HG03097 (cell line): ENCODE measurements around the gene MRPL44.

Experiments used
- ATAC-seq: cut with Tn5 transposase; IDR thresholded peaks from one replicate; pipeline ENCODE4 v1.9.1; 2021; ENCODE audit not compliant: unreplicated experiment, low FRiP score

MRPL44 gene

DNA sequence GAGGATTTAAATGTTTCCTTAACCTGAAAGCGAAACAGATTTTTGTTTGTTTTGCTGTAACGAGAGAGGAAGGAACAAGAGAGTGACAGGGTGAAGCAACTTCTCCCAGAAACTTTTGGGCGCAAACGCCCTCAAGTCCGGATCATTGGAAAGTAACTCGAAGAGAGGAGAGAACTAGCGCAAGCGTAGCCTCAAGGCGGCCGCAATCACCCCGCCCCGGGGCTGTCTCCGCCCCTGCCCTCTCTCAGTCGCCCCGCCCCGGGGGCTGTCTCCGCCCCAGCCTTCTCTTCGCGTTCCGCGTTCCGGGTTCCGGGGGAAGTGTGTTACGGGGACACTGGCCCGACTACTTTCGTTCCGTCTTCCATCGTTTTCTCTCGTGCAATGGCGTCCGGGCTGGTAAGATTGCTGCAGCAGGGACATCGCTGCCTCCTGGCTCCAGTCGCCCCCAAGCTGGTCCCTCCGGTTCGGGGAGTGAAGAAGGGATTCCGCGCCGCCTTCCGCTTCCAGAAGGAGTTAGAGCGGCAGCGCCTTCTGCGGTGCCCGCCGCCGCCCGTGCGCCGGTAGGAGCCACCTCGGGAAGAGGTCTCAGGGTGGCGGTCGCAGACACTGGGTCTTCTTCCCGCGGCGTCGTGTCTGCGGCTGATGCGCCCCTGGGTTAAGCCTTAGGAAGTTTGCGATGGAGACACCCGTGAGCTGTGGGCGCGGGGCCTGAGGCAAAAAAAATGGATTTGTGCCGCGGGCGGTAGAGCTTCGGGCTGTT lies at the start of gene MRPL44:
Gene MRPL44 (plus strand): TSS at position 372 of the 760 bp plus-strand sequence. CDS start 10 bp downstream, at position 382.
- peak; percentile 91 for ATAC-seq

- no peak for ATAC-seq
Observed at GRCh38 chr2:223908304-223908998, 48.8 kb upstream of the MRPL44 start.

GRCh38 chr2:223909001-223909741 lies 48.1 kb upstream of the MRPL44 start:
- ATAC-seq = no peak

DNA sequence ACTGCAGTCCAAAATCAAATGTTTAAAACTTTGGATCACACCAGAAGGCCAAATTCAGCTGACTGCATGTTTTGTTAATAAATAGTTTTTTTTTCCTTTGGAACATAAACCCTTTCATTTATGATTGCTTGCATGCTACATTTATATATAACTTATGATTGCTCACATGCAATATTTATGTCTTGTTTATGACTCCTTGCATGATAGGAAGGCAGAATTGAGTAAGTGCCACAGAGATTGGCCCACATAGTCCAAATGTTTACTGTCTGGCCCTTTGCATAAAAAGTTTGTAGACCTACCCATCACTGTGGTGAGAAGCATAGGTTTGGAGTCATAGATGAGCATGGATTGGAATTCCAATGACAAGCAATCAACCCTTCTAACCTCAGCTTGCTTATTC lies 42.9 kb upstream of the MRPL44 start:
- no peak for ATAC-seq

GRCh38 chr2:223915071-223915470 lies 42.2 kb upstream of the MRPL44 start:
- ATAC-seq = no peak

- ATAC-seq = no peak
Observed at GRCh38 chr2:223916181-223916920, 40.9 kb upstream of the MRPL44 start.

DNA sequence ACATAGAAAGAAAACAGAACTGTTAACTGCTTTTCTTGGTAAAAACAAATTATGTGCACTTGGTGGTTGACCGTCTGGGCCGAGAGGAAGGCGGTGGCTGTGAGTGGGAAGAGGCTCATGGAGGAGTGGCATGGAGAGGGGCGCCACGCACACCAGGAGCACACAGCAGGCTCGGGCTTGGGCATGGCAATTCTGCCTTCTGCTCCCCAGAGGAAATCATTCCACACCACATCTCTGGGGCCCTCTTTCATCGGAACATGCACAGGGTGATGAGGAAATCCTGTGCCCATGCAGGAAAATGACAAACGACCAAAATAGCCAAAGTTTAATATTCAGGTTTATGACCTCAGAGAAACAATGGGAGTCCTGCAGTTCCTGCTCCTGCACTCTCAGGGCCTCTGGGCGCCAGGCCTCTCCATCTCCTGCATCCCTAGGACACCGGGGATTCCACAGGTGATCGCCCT lies 38.6 kb upstream of the MRPL44 start:
- ATAC-seq = no peak

- ATAC-seq = no peak
Observed at GRCh38 chr2:223920109-223920508, 37.2 kb upstream of the MRPL44 start.

DNA sequence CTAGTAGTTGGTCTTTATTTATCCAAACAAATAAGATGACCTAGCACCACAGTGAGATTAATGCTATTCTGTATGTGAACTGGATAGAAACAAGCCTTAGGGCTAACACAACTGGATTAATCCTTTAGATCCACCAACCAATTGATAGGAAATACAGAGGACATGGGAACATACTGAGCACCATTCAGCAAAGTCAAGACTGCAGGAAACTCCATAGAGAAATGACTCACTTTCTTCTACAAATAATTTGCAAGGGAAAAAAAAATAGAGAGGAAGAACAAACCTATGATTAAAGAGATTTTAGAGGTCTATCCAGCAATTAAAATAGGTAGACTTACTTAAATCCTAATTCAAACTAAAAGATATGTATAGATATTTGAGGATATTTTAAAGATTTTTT lies 36.1 kb upstream of the MRPL44 start:
- no peak for ATAC-seq

DNA sequence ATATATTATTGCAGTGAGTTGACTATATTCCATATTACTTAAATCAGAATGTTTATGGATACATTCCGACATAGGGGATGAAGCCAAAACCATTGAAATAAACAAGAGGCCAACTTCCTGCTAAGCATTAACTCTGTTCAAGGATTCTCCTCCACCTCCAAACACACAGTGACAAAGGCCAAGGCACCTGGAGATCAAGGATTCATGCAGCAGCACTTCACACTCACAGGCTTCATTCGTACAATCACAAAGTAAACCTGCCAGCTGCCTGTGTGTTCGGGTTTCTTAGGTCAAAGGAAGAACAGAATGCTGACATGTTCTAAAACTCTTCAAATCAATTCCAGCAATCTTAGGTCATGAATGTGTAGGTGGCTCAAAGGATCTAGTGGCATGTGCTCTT lies 35.0 kb upstream of the MRPL44 start:
- ATAC-seq = no peak

- ATAC-seq = no peak
Observed at GRCh38 chr2:223923976-223924375, 33.3 kb upstream of the MRPL44 start.

- no peak for ATAC-seq
Observed at GRCh38 chr2:223925106-223925505, 32.2 kb upstream of the MRPL44 start.

- ATAC-seq = no peak
Observed at GRCh38 chr2:223928113-223929006, 28.9 kb upstream of the MRPL44 start.

DNA sequence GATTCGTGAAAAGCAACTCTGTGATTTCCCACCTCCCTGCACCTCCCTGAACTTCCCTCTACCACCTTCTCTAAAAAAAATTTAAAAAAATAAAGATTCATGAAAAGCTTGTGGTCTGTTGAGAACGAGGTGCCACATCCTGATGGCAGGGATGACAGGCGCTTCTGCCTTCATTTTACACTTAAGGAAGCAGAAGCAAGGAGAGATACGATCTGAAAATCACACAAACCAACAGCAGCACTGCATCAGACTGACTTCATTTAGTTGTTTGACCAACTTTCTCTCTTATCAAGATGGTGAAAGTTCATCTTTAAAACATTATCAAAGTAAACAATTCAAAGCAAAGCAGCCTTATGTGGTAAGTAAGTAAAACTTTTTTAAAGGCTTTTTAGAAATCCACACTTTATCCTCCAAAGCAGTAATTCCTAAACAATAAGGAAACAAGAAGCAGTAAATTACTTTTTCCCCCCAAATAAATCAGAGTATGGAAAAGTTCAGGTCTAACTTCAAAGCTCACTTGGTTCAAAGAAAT lies 27.6 kb upstream of the MRPL44 start:
- ATAC-seq = no peak

- no peak for ATAC-seq
Observed at GRCh38 chr2:223930103-223930976, 26.9 kb upstream of the MRPL44 start.

DNA sequence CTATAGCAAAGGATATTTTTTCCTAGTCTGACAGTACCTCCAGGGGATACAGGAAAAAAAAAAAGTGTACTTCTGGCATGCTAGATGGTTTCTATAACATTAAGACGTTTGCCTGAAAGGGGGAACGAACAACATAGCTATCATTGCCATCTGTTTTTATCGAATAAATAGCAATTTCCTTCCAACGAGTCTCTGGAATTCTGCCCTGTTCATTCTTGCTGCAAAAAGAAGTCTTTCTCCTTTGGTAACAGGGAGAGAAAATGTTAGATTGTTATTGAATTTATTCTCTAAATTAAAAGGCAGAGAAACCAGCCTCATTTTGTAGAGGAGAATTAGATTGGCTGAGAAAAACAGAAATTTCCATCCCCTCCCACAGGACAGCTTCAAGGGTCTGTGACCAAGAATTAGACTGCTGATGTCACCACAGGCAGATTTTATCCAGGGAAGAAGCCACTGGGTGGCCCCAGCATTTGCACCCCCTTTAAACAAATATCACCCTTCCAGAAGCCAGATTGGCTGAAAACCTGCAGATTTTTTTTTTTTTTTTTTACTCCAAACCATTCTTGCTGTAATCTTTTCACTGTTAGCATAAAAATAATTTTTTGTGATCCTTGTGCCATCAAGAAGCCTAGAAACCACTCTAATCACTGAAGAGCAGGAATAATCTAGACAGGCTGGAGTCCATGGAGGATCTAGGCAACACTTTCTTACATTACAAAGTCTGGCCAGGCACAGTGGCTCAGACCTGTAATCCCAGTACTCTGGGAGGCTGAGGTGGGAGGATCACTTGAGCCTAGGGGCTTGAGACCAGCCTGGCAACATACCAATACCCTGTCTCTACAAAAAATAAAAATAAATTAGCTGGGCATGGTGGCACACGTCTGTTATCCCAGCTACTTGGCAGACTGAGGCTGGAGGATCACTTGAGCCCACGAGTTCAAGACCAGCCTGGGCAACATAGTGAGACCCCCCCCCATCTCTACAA lies 24.2 kb upstream of the MRPL44 start:
- no peak for ATAC-seq

DNA sequence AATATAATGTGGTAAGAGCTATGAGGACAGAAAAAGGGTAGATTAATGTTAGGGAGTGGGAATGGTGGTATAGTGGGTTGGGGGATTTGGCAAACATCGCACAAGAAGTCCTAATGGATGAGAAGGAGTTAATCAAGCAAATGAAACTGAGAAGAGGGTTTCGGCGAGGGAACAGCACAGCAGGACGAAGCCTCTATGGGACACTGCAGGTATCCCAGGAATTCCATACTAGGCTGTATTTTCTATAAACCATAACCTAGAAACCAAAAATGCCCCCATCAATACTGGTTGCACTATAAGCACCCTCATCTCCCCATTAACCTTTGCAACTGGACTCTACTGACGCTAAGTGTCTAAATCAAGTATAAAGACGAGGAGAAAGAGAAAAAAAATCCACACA lies 22.4 kb upstream of the MRPL44 start:
- ATAC-seq = no peak
